HEK293 (cell line): ENCODE results near the gene B4GALT7.

ENCODE experiments used
- CTCF ChIA-PET: fragments of 350-600 bp; formaldehyde crosslinking; extraction: SDS; loops from one replicate; lab custom pipeline; 2021; ENCODE audit warnings: antibody characterized with exemption; lab: Yijun Ruan, JAX
- POLR2A ChIA-PET: fragments of 300-600 bp; formaldehyde crosslinking; extraction: SDS; loops from one replicate; lab custom pipeline; 2020; ENCODE audit warnings: antibody characterized with exemption, inconsistent platforms; lab: Yijun Ruan, JAX
- H3K27ac ChIP-seq: fragments of 200-500 bp; sonication (Bioruptor generic); 2 replicates; pipeline ENCODE4 v1.5.1; 2014; ENCODE audit warnings: low read depth, low read length, control low read depth, inconsistent platforms; ENCODE audit errors: extremely low read depth
- H3K36me3 ChIP-seq, 2 experiments: fragments of 200-500 bp in 1 of 2; sonication (Bioruptor generic) in 1 of 2; 1 replicate in 1 of 2; 2 replicates in 1 of 2; pipeline ENCODE4 v1.5.1; 2014 to 2017; ENCODE audit warnings: inconsistent platforms in 2 of 2, low read length in 2 of 2; ENCODE audit not compliant: control insufficient read depth in 2 of 2, insufficient read depth in 1 of 2
- H3K4me1 ChIP-seq: fragments of 200-500 bp; sonication (Bioruptor generic); 2 replicates; pipeline ENCODE4 v1.5.1; 2014; ENCODE audit warnings: mild to moderate bottlenecking, low read length, inconsistent platforms; ENCODE audit not compliant: control insufficient read depth, insufficient read depth
- H3K4me3 ChIP-seq: 2 replicates; pipeline ENCODE4 v1.5.1; 2011; ENCODE audit warnings: low read depth, mild to moderate bottlenecking, control low read depth, low read length, moderate library complexity
- H3K9me3 ChIP-seq: fragments of 200-500 bp; sonication (Bioruptor generic); 2 replicates; pipeline ENCODE4 v1.5.1; 2014; ENCODE audit warnings: low read depth, low read length, inconsistent platforms; ENCODE audit not compliant: control insufficient read depth, insufficient read depth
- BCL11A ChIP-seq: fragments of 450-650 bp; formaldehyde crosslinking; IDR thresholded peaks from 2 replicates; pipeline ENCODE4 v1.5.1; 2016; ENCODE audit warnings: low read depth, missing biosample characterization, missing genetic modification characterization
- GLI2 ChIP-seq: fragments of 450-650 bp; formaldehyde crosslinking; IDR thresholded peaks from 2 replicates; pipeline ENCODE4; 2017; ENCODE audit warnings: missing biosample characterization, missing genetic modification characterization, low read depth, borderline replicate concordance
- GLIS1 ChIP-seq: fragments of 450-650 bp; formaldehyde crosslinking; IDR thresholded peaks from 2 replicates; pipeline ENCODE4 v1.5.1; 2016; ENCODE audit warnings: missing biosample characterization, missing genetic modification characterization
- HOXA7 ChIP-seq: sonication (generic); formaldehyde crosslinking; IDR thresholded peaks from 2 replicates; pipeline ENCODE4 v1.8.1; 2022; ENCODE audit warnings: missing genetic modification reagents, borderline replicate concordance
- KLF10 ChIP-seq: fragments of 450-650 bp; IDR thresholded peaks from 2 replicates; pipeline ENCODE4 v1.5.1; 2018; ENCODE audit warnings: missing biosample characterization, mild to moderate bottlenecking, missing genetic modification characterization
- MYNN ChIP-seq: fragments of 450-650 bp; formaldehyde crosslinking; IDR thresholded peaks from 2 replicates; pipeline ENCODE4 v1.5.1; 2016; ENCODE audit warnings: missing biosample characterization, missing genetic modification characterization, borderline replicate concordance
- MZF1 ChIP-seq: fragments of 450-650 bp; formaldehyde crosslinking; IDR thresholded peaks from 2 replicates; pipeline ENCODE4 v1.5.1; 2017; ENCODE audit warnings: missing biosample characterization, missing genetic modification characterization, borderline replicate concordance
- REPIN1 ChIP-seq: fragments of 450-650 bp; formaldehyde crosslinking; IDR thresholded peaks from 2 replicates; pipeline ENCODE4 v1.5.1; 2017; ENCODE audit warnings: missing biosample characterization, missing genetic modification characterization, low read depth
- SP2 ChIP-seq: fragments of 450-650 bp; formaldehyde crosslinking; IDR thresholded peaks from 2 replicates; pipeline ENCODE4 v1.5.1; 2016; ENCODE audit warnings: missing biosample characterization, missing genetic modification characterization
- TRIM28 ChIP-seq: IDR thresholded peaks from 2 replicates; pipeline ENCODE4 v1.6.1; 2011; ENCODE audit warnings: low read length, control low read depth, borderline replicate concordance
- ZNF114 ChIP-seq: fragments of 450-650 bp; formaldehyde crosslinking; IDR thresholded peaks from 2 replicates; pipeline ENCODE4 v1.5.0; 2017; ENCODE audit warnings: missing biosample characterization, missing genetic modification characterization
- ZNF19 ChIP-seq: fragments of 450-650 bp; formaldehyde crosslinking; IDR thresholded peaks from 2 replicates; pipeline ENCODE4; 2016; ENCODE audit warnings: missing biosample characterization, missing genetic modification characterization, low read depth
- ZNF302 ChIP-seq: fragments of 450-650 bp; formaldehyde crosslinking; IDR thresholded peaks from 2 replicates; pipeline ENCODE4 v1.5.1; 2016; ENCODE audit warnings: missing biosample characterization, missing genetic modification characterization, low read depth
- ZNF391 ChIP-seq: fragments of 450-650 bp; formaldehyde crosslinking; IDR thresholded peaks from 2 replicates; pipeline ENCODE4 v1.5.1; 2016; ENCODE audit warnings: low read depth, missing biosample characterization, missing genetic modification characterization, borderline replicate concordance
- ZNF404 ChIP-seq: fragments of 450-650 bp; formaldehyde crosslinking; IDR thresholded peaks from 2 replicates; pipeline ENCODE4 v1.5.1; 2017; ENCODE audit warnings: missing biosample characterization, missing genetic modification characterization
- ZNF433 ChIP-seq: fragments of 450-650 bp; formaldehyde crosslinking; IDR thresholded peaks from 2 replicates; pipeline ENCODE4 v1.5.1; 2016; ENCODE audit warnings: missing biosample characterization, missing genetic modification characterization, low read depth
- ZNF501 ChIP-seq: fragments of 450-650 bp; formaldehyde crosslinking; IDR thresholded peaks from 2 replicates; pipeline ENCODE4 v1.5.1; 2016; ENCODE audit warnings: missing biosample characterization, missing genetic modification characterization
- ZNF558 ChIP-seq: fragments of 450-650 bp; formaldehyde crosslinking; IDR thresholded peaks from 2 replicates; pipeline ENCODE4 v1.5.1; 2016; ENCODE audit warnings: missing biosample characterization, missing genetic modification characterization
- ZNF571 ChIP-seq: fragments of 450-650 bp; formaldehyde crosslinking; IDR thresholded peaks from 2 replicates; pipeline ENCODE4 v1.5.0; 2017; ENCODE audit warnings: missing biosample characterization, missing genetic modification characterization
- ZNF596 ChIP-seq: fragments of 450-650 bp; IDR thresholded peaks from 2 replicates; pipeline ENCODE4 v1.5.0; 2018; ENCODE audit warnings: missing biosample characterization, mild to moderate bottlenecking, missing genetic modification characterization, moderate library complexity
- ZNF792 ChIP-seq: fragments of 450-650 bp; formaldehyde crosslinking; IDR thresholded peaks from 2 replicates; pipeline ENCODE4 v1.5.1; 2016; ENCODE audit warnings: missing biosample characterization, missing genetic modification characterization
- ZNF830 ChIP-seq: fragments of 450-650 bp; IDR thresholded peaks from 2 replicates; pipeline ENCODE4 v1.5.0; 2018; ENCODE audit warnings: missing biosample characterization, missing genetic modification characterization, low read depth, mild to moderate bottlenecking, moderate library complexity
- TF ChIP-seq, protein P1 (sequence below): fragments of 450-650 bp; formaldehyde crosslinking; IDR thresholded peaks from 2 replicates; pipeline ENCODE4 v1.5.1; 2016; ENCODE audit warnings: missing biosample characterization, missing genetic modification characterization
- TF ChIP-seq, protein P2 (sequence below): fragments of 450-650 bp; formaldehyde crosslinking; IDR thresholded peaks from 2 replicates; pipeline ENCODE4 v1.5.1; 2016; ENCODE audit warnings: missing biosample characterization, missing genetic modification characterization
- TF ChIP-seq, protein P3 (sequence below): fragments of 450-650 bp; formaldehyde crosslinking; IDR thresholded peaks from 2 replicates; pipeline ENCODE4 v1.5.1; 2017; ENCODE audit warnings: missing biosample characterization, missing genetic modification characterization
- TF ChIP-seq, protein P4 (sequence below): fragments of 450-650 bp; formaldehyde crosslinking; IDR thresholded peaks from 2 replicates; pipeline ENCODE4 v1.5.1; 2016; ENCODE audit warnings: missing biosample characterization, missing genetic modification characterization
- TF ChIP-seq, protein P5 (sequence below): fragments of 450-650 bp; formaldehyde crosslinking; optimal IDR thresholded peaks from 2 replicates; pipeline ENCODE3; 2016; ENCODE audit warnings: missing biosample characterization, mild to moderate bottlenecking, missing genetic modification characterization

The B4GALT7 gene

DNA sequence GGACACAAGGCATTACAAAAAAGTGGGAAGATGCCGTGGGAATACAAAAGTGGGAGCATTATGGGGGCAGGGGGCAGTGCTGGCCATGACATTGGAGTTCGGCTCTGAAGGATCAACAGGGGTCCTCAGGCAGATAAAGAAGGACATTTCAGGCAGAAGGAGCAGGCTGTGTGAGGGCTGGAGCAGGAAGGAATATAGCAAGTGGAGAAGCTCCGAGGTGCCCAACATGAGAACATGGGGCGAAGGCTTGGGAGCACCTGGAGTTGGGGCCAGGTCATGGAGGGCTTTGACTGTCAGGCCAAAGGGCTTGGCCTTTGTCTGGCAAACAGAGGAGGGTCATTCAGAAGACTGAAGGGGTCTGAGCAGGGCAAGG is 2.5 kb downstream of the B4GALT7 start:
- Histone ChIP-seq H3K9me3 (no peaks in the 10 kb centered on the region), H3K4me1 (0 out of 2 replicates have a peak, but pooled peaks cover 2% of the 10 kb centered on the region), H3K36me3 (peaks cover 0 to 9% of the 10 kb centered on the region in 2 experiments; a peak in 2 of 3 replicates), H3K4me3 (no peak overlapping the region), H3K27ac (no peak overlapping the region)
- ChIA-PET CTCF (no interaction called here), POLR2A (interaction anchor here (0.5 kb wide), 1 partner anchor 25 kb away, joined by 3 read pairs; no protein-coding TSS in a partner anchor)
- TF ChIP-seq, protein P1, sequence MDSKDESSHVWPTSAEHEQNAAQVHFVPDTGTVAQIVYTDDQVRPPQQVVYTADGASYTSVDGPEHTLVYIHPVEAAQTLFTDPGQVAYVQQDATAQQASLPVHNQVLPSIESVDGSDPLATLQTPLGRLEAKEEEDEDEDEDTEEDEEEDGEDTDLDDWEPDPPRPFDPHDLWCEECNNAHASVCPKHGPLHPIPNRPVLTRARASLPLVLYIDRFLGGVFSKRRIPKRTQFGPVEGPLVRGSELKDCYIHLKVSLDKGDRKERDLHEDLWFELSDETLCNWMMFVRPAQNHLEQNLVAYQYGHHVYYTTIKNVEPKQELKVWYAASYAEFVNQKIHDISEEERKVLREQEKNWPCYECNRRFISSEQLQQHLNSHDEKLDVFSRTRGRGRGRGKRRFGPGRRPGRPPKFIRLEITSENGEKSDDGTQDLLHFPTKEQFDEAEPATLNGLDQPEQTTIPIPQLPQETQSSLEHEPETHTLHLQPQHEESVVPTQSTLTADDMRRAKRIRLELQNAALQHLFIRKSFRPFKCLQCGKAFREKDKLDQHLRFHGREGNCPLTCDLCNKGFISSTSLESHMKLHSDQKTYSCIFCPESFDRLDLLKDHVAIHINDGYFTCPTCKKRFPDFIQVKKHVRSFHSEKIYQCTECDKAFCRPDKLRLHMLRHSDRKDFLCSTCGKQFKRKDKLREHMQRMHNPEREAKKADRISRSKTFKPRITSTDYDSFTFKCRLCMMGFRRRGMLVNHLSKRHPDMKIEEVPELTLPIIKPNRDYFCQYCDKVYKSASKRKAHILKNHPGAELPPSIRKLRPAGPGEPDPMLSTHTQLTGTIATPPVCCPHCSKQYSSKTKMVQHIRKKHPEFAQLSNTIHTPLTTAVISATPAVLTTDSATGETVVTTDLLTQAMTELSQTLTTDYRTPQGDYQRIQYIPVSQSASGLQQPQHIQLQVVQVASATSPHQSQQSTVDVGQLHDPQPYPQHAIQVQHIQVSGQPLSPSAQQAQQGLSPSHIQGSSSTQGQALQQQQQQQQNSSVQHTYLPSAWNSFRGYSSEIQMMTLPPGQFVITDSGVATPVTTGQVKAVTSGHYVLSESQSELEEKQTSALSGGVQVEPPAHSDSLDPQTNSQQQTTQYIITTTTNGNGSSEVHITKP (tag by site-specific recombination) = no peak
- no peak for TF ChIP-seq REPIN1 (tag by site-specific recombination)
- TF ChIP-seq, protein P2, sequence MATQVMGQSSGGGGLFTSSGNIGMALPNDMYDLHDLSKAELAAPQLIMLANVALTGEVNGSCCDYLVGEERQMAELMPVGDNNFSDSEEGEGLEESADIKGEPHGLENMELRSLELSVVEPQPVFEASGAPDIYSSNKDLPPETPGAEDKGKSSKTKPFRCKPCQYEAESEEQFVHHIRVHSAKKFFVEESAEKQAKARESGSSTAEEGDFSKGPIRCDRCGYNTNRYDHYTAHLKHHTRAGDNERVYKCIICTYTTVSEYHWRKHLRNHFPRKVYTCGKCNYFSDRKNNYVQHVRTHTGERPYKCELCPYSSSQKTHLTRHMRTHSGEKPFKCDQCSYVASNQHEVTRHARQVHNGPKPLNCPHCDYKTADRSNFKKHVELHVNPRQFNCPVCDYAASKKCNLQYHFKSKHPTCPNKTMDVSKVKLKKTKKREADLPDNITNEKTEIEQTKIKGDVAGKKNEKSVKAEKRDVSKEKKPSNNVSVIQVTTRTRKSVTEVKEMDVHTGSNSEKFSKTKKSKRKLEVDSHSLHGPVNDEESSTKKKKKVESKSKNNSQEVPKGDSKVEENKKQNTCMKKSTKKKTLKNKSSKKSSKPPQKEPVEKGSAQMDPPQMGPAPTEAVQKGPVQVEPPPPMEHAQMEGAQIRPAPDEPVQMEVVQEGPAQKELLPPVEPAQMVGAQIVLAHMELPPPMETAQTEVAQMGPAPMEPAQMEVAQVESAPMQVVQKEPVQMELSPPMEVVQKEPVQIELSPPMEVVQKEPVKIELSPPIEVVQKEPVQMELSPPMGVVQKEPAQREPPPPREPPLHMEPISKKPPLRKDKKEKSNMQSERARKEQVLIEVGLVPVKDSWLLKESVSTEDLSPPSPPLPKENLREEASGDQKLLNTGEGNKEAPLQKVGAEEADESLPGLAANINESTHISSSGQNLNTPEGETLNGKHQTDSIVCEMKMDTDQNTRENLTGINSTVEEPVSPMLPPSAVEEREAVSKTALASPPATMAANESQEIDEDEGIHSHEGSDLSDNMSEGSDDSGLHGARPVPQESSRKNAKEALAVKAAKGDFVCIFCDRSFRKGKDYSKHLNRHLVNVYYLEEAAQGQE (tag by site-specific recombination) = no peak
- no peak for TF ChIP-seq GLIS1 (tag by site-specific recombination)
- TF ChIP-seq, protein P3, sequence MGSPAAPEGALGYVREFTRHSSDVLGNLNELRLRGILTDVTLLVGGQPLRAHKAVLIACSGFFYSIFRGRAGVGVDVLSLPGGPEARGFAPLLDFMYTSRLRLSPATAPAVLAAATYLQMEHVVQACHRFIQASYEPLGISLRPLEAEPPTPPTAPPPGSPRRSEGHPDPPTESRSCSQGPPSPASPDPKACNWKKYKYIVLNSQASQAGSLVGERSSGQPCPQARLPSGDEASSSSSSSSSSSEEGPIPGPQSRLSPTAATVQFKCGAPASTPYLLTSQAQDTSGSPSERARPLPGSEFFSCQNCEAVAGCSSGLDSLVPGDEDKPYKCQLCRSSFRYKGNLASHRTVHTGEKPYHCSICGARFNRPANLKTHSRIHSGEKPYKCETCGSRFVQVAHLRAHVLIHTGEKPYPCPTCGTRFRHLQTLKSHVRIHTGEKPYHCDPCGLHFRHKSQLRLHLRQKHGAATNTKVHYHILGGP = no peak
- no peak for TF ChIP-seq GLI2
- no peak for TF ChIP-seq ZNF404 (tag by site-specific recombination)
- TF ChIP-seq HOXA7 = no peak
- TF ChIP-seq ZNF830 = no peak
- TF ChIP-seq ZNF302 = no peak
- no peak for TF ChIP-seq KLF10 (tag by site-specific recombination)
- no peak for TF ChIP-seq ZNF114 (tag by site-specific recombination)
- no peak for TF ChIP-seq TRIM28
- no peak for TF ChIP-seq ZNF501 (tag by site-specific recombination)
- TF ChIP-seq ZNF571 (tag by site-specific recombination) = no peak
- TF ChIP-seq MYNN = no peak
- TF ChIP-seq ZNF558 (tag by site-specific recombination) = no peak
- no peak for TF ChIP-seq SP2 (tag by site-specific recombination)
- no peak for TF ChIP-seq ZNF433

DNA sequence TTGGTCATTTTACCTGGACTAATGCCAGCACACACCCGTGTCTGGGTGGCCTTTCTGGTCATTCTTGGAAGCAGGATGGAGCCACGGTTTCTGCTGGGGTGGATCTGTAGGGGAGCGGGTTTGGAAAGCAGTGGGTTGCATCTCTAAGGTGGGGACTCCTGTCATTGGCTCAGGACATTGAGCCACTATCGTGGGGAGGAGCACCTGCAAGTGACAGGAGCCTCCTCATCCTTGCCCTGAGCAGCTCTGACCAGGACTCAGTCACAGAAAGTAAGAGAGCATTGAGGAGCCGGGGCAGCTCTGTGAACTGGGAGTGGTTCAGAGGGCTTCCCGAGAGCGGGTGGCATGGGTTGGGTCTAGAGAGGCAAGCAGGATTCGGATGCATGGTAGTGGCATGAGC is 3.7 kb downstream of the B4GALT7 start:
- H3K36me3 ChIP-seq = peaks cover 0 to 9% of the 10 kb centered on the region in 2 experiments; a peak in 2 of 3 replicates
- H3K4me3 ChIP-seq = no peak overlapping the region
- H3K27ac ChIP-seq = no peak overlapping the region
- POLR2A ChIA-PET = interaction anchor here (0.9 kb wide), 1 partner anchor 11 kb away, joined by 3 read pairs; the partner anchor contains the start of gene TMED9
- CTCF ChIA-PET = interaction anchor here (0.6 kb wide), 1 partner anchor 69 kb away, joined by 3 read pairs; no protein-coding TSS in a partner anchor
- H3K9me3 ChIP-seq = no peaks in the 10 kb centered on the region
- 0 out of 2 replicates have a peak, but pooled peaks cover 2% of the 10 kb centered on the region for H3K4me1 ChIP-seq
- TF ChIP-seq ZNF433 (no peak), ZNF596 (tag by site-specific recombination) (no peak), ZNF792 (tag by site-specific recombination) (no peak), BCL11A (tag by site-specific recombination) (no peak), ZNF391 (tag by site-specific recombination) (no peak), MZF1 (no peak), ZNF302 (no peak), ZNF19 (tag by site-specific recombination) (no peak)
- TF ChIP-seq, protein P4, sequence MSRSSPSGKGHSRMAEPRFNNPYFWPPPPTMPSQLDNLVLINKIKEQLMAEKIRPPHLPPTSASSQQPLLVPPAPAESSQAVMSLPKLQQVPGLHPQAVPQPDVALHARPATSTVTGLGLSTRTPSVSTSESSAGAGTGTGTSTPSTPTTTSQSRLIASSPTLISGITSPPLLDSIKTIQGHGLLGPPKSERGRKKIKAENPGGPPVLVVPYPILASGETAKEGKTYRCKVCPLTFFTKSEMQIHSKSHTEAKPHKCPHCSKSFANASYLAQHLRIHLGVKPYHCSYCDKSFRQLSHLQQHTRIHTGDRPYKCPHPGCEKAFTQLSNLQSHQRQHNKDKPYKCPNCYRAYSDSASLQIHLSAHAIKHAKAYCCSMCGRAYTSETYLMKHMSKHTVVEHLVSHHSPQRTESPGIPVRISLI (tag by site-specific recombination) = no peak
- TF ChIP-seq, protein P5, sequence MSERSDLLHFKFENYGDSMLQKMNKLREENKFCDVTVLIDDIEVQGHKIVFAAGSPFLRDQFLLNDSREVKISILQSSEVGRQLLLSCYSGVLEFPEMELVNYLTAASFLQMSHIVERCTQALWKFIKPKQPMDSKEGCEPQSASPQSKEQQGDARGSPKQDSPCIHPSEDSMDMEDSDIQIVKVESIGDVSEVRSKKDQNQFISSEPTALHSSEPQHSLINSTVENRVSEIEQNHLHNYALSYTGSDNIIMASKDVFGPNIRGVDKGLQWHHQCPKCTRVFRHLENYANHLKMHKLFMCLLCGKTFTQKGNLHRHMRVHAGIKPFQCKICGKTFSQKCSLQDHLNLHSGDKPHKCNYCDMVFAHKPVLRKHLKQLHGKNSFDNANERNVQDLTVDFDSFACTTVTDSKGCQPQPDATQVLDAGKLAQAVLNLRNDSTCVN (tag by site-specific recombination) = no peak
